Osteoblast (primary cell): ENCODE results near the gene ANKRD62. TPM values are rescaled to one million over a fixed set of nuclear protein-coding genes. Genes with fewer than 3 reads are reported as not detected.
A peak's percentile ranks its signal among the peaks of the same experiment; 100 is the strongest.
"Not testable (repeated sequence)": the region's sequence is repeated elsewhere in the genome, so short reads cannot be mapped to it uniquely, and the experiment has no call there.

Source experiments
- DNase-seq: peaks from one replicate; pipeline ENCODE4 v3.0.0; 2011; ENCODE audit warnings: low spot score, mixed read lengths; ENCODE audit not compliant: insufficient read length; ENCODE audit errors: missing footprints
- H2AFZ ChIP-seq: 2 replicates; pipeline ENCODE4 v1.6.0; 2011; ENCODE audit warnings: mild to moderate bottlenecking, low read length
- H3K27ac ChIP-seq: 2 replicates; pipeline ENCODE4 v1.5.1; 2011; ENCODE audit warnings: mild to moderate bottlenecking, low read depth, low read length, moderate library complexity
- H3K27me3 ChIP-seq: 2 replicates; pipeline ENCODE4 v1.6.0; 2012; ENCODE audit warnings: mild to moderate bottlenecking, control low read depth, inconsistent platforms, low read length, moderate library complexity; ENCODE audit not compliant: insufficient read depth
- H3K36me3 ChIP-seq: 2 replicates; pipeline ENCODE4 v1.5.1; 2011; ENCODE audit warnings: mild to moderate bottlenecking, low read length, control low read depth, moderate library complexity; ENCODE audit not compliant: insufficient read depth
- H3K4me1 ChIP-seq: 2 replicates; pipeline ENCODE4 v1.5.1; 2011; ENCODE audit warnings: mild to moderate bottlenecking, low read length, control low read depth, moderate library complexity; ENCODE audit not compliant: insufficient read depth
- H3K4me2 ChIP-seq: 2 replicates; pipeline ENCODE4 v1.6.0; 2011; ENCODE audit warnings: mild to moderate bottlenecking, low read length; ENCODE audit not compliant: insufficient read depth
- H3K4me3 ChIP-seq: fragments of 200-600 bp; sonication (generic); 3 replicates; pipeline ENCODE4 v1.5.1; 2012; ENCODE audit warnings: mild to moderate bottlenecking, low read length, inconsistent platforms; ENCODE audit not compliant: insufficient read depth
- H3K79me2 ChIP-seq: 2 replicates; pipeline ENCODE4 v1.6.0; 2012; ENCODE audit warnings: mild to moderate bottlenecking, low read length, control low read depth, inconsistent platforms; ENCODE audit not compliant: insufficient read depth
- H3K9me3 ChIP-seq: 2 replicates; pipeline ENCODE4 v1.5.1; 2011; ENCODE audit warnings: low read depth, low read length, control low read depth
- H4K20me1 ChIP-seq: 2 replicates; pipeline ENCODE4 v1.6.0; 2012; ENCODE audit warnings: mild to moderate bottlenecking, low read length, control low read depth; ENCODE audit not compliant: insufficient read depth
- total RNA-seq: library from RNA; depleted of rRNA; stranded (reverse); fragments of >200 nt; gene quantifications from 2 replicates; pipeline ENCODE4 v1.2.3, GENCODE V29; 2012
- TF ChIP-seq, protein P1 (sequence below): IDR thresholded peaks from 2 replicates; pipeline ENCODE4 v1.5.1; 2011; ENCODE audit warnings: mild to moderate bottlenecking, low read depth, low read length, moderate library complexity; ENCODE audit errors: extremely low read depth

ANKRD62 gene
- total RNA-seq, 1 donor, result not detected

DNA sequence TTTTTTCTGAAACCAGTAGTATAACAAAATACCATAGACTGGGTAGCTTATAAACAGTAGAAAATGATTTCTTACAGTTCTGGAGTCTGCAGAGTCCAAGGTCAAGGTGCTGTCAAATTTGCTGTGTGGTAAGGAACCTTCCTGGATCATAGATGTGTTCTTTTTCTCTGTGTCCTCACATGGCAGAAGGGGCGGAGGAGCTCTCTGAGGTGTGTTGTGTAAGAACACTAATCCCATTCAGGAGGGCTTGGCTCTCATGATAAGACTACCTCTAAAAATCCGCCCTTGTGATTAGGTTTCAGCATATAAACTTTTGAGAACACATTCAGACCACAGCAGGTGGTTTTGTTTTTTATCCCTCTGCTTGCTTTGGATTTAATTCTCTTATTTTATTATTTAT, 25.7 kb downstream of the ANKRD62 start:
- DNase-seq, result no peak
- no peak overlapping the region for H3K4me3 ChIP-seq
- no peak overlapping the region for H2AFZ ChIP-seq
- no peak overlapping the region for H3K4me2 ChIP-seq
- H3K4me1 ChIP-seq, result no peaks in the 10 kb centered on the region
- H3K79me2 ChIP-seq, result no peaks in the 10 kb centered on the region
- H3K36me3 ChIP-seq, result no peaks in the 10 kb centered on the region
- no peaks in the 10 kb centered on the region for H3K27me3 ChIP-seq
- H3K27ac ChIP-seq, result no peak overlapping the region
- H4K20me1 ChIP-seq, result no peaks in the 10 kb centered on the region
- TF ChIP-seq, protein P1, sequence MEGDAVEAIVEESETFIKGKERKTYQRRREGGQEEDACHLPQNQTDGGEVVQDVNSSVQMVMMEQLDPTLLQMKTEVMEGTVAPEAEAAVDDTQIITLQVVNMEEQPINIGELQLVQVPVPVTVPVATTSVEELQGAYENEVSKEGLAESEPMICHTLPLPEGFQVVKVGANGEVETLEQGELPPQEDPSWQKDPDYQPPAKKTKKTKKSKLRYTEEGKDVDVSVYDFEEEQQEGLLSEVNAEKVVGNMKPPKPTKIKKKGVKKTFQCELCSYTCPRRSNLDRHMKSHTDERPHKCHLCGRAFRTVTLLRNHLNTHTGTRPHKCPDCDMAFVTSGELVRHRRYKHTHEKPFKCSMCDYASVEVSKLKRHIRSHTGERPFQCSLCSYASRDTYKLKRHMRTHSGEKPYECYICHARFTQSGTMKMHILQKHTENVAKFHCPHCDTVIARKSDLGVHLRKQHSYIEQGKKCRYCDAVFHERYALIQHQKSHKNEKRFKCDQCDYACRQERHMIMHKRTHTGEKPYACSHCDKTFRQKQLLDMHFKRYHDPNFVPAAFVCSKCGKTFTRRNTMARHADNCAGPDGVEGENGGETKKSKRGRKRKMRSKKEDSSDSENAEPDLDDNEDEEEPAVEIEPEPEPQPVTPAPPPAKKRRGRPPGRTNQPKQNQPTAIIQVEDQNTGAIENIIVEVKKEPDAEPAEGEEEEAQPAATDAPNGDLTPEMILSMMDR, result no peak
- H3K9me3 ChIP-seq, result no peaks in the 10 kb centered on the region

DNA sequence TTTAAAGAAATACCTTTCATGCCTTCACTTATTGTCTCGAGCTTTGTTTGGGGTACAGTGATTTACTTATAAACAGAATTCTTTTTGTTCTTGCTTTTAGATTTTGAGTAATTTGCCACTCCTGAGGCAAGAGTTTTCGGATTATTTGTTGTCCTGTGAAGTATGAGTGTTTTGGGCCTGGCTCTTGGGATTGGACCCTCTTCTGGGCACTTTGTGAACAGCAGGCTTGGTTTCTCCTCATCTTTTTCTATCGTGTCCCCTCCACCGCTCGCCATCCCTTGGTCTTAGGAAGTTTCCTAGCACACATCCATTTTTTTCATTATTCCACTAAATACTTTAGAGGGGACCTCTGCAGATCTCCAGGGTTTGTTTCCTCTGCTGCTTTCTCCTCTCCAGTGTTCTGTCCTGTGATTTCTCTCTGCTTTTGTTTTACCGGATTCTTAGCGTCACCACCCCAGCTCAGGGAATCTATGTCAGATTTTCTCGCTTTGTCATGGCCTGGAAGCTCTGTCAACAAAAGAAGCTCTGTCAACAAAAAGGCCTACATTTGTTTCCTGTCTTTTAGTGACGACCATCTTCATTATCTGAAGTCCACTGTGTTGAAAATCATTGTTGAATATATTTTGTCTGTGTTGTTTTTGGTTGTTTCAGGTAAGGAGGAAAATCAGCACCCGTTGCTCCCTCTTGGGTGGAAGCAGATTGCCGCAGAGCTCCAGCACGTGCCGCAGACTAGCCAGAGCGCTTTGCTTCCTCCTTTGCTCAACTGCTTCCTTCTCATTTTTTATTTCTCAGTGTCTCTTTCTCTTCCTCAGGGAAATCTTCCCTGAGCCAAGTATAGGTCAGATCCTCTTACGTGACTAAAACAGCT, 27.8 kb downstream of the ANKRD62 start:
- no peaks in the 10 kb centered on the region for H4K20me1 ChIP-seq
- H3K4me2 ChIP-seq, result no peak overlapping the region
- TF ChIP-seq, protein P1, result peak; percentile 41
- H3K27me3 ChIP-seq, result no peaks in the 10 kb centered on the region
- H3K36me3 ChIP-seq, result no peaks in the 10 kb centered on the region
- H2AFZ ChIP-seq, result no peak overlapping the region
- H3K4me1 ChIP-seq, result no peaks in the 10 kb centered on the region
- H3K27ac ChIP-seq, result no peak overlapping the region
- peak; percentile 11 for DNase-seq
- H3K79me2 ChIP-seq, result no peaks in the 10 kb centered on the region
- H3K9me3 ChIP-seq, result no peaks in the 10 kb centered on the region
- H3K4me3 ChIP-seq, result no peak overlapping the region

DNA sequence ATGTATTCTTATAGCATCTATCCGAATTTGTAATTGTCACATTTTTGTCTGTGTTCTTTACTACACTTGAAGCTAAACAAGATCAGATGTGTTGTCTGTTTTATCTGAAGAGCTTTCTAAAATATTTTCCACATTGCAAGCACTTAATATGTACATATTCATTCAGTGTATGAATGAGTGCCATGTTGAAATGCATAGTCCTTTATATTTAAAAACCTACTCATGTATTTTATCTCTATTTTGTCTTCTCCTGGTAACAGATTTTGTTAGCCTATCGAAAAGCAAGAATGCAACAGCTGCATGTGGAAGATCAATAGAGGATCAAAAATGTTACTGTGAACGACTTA, 28.4 kb downstream of the ANKRD62 start:
- H3K4me2 ChIP-seq, H3K27me3 ChIP-seq, DNase-seq, H2AFZ ChIP-seq, H3K27ac ChIP-seq, H3K36me3 ChIP-seq, H3K4me1 ChIP-seq, H3K9me3 ChIP-seq, H4K20me1 ChIP-seq, H3K4me3 ChIP-seq, H3K79me2 ChIP-seq: not testable (repeated sequence)

DNA sequence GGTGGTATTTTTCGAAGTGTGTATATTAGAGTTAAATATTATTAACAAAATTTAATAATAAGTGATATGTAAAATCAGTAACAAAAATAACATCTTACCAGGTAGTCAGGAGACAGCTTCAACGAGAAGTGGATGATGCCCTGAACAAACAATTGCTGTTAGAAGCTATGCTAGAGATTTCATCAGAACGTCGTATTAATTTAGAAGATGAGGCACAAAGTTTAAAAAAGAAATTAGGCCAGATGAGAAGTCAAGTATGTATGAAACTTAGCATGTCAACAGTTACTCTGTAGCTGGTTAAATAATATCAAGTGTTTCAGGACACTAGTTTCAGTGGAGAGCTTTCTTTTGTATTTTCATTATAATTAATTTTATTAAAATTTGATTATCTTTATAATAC, 34.0 kb downstream of the ANKRD62 start:
- not testable (repeated sequence) for H4K20me1 ChIP-seq, H3K9me3 ChIP-seq, H3K4me2 ChIP-seq, H3K27ac ChIP-seq, H3K4me3 ChIP-seq, H3K4me1 ChIP-seq, H3K36me3 ChIP-seq, H3K79me2 ChIP-seq, H3K27me3 ChIP-seq, H2AFZ ChIP-seq, DNase-seq

DNA sequence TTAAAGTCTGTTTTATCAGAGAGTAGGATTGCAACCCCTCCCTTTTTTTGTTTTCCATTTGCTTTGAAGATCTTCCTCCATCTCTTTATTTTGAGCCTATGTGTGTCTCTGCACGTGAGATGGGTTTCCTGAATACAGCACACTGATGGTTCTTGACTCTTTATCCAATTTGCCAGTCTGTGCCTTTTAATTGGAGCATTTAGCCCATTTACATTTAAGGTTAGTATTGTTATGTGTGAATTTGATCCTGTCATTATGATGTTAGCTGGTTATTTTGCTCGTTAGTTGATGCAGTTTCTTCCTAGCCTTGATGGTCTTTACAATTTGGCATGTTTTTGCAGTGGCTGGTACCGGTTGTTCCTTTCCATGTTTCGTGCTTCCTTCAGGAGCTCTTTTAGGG, 45.2 kb downstream of the ANKRD62 start:
- not testable (repeated sequence) for H4K20me1 ChIP-seq, H3K79me2 ChIP-seq

DNA sequence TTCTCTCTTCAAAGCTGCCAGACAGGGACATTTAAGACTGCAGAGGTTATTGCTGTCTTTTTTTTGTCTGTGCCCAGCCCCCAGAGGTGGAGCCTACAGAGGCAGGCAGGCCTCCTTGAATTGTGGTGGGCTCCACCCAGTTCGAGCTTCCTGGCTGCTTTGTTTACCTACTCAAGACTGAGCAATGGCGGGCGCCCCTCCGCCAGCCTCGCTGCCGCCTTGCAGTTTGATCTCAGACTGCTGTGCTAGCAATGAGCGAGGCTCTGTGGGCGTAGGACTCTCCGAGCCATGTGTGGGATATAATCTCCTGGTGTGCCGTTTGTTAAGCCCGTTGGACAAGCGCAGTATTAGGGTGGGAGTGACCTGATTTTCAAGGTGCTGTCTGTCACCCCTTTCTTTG, 47.2 kb downstream of the ANKRD62 start:
- H3K4me1 ChIP-seq, DNase-seq: not testable (repeated sequence)

More for the DNA sequence above, 45.2 kb downstream of the ANKRD62 start:
- H3K36me3 ChIP-seq, H3K4me2 ChIP-seq, H3K27ac ChIP-seq, H3K4me3 ChIP-seq, H2AFZ ChIP-seq, H3K9me3 ChIP-seq, H3K27me3 ChIP-seq, H3K4me1 ChIP-seq, DNase-seq: not testable (repeated sequence)

DNA sequence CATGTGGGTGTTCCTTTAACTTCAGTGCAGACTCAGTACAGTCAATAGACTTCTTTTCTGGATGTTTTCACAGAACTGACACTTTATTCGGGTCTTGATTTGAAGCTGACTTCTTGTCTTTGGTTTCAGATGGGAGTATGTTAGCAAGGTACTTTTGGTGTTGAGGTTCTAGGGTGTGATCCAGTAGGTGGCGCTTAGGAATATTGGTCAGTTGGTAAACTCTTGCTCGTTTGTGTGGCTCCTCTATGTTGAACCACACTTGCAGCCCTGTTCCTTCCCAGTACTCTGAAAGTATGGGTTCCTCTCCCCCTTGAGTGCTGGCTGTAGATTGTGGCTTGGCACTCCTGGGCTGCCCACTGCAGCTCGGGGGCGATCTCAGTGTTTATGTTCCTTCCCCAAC, 48.1 kb downstream of the ANKRD62 start:
- not testable (repeated sequence) for H3K27me3 ChIP-seq

More for the DNA sequence above, 47.2 kb downstream of the ANKRD62 start:
- not testable (repeated sequence) for H3K79me2 ChIP-seq, H4K20me1 ChIP-seq, H3K36me3 ChIP-seq, H3K27me3 ChIP-seq, H3K9me3 ChIP-seq, H3K4me3 ChIP-seq, H2AFZ ChIP-seq, H3K27ac ChIP-seq, H3K4me2 ChIP-seq

More for the DNA sequence above, 48.1 kb downstream of the ANKRD62 start:
- not testable (repeated sequence) for H4K20me1 ChIP-seq, H3K27ac ChIP-seq, H2AFZ ChIP-seq, H3K4me2 ChIP-seq, H3K9me3 ChIP-seq, H3K79me2 ChIP-seq, H3K4me3 ChIP-seq, H3K36me3 ChIP-seq, DNase-seq, H3K4me1 ChIP-seq
